GM18498 (cell line): Measurements from ENCODE around the gene COPS7B.
"Not testable (repeated sequence)": the region's sequence is repeated elsewhere in the genome, so short reads cannot be mapped to it uniquely, and the experiment has no call there.

Source experiments
- ATAC-seq: cut with Tn5 transposase; IDR thresholded peaks from one replicate; pipeline ENCODE4 v1.9.1; 2021; ENCODE audit warnings: mild to moderate bottlenecking, moderate library complexity; ENCODE audit not compliant: unreplicated experiment

Gene COPS7B

DNA sequence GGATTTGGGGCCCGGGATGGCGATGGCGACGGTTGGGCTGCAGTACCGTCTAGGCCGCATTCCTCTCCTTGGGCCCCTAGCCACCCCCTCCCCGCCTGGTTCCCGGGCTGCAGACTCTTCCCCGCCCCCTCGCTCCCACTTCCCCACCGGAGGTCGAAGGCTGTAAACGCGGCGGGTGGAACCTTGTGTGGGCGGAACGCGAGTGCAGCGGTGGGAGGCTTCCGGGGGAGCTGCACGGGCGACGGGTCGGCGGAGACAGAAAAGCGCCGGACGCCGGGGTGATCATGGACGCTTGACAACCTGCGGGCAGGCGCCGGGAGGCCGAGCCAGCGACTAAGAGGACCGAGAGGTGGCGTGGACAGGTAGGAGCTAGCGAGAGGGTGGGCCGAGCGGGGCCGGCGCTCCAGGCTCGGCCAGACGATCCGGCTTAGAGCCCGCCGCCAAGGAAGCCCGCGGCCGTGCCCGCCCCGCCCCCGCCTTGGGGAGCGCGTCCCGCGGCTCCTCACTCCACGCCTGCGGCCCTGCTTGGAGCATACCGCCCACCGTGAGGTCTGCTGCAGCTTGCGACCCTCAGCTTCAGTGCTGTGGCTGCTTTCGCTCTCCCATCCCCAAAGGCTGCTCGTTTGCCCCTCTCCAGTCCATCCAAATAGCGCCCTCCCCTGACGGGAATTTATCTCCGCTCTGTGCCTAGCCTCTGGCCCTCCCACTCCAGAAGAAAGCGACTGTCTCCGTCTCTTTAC lies at the start of gene COPS7B:
Gene COPS7B, plus strand, starts transcription at position 269 of the 740 bp plus-strand sequence. CDS start 2,126 bp downstream, outside the sequence.
- peak; percentile 71 for ATAC-seq

DNA sequence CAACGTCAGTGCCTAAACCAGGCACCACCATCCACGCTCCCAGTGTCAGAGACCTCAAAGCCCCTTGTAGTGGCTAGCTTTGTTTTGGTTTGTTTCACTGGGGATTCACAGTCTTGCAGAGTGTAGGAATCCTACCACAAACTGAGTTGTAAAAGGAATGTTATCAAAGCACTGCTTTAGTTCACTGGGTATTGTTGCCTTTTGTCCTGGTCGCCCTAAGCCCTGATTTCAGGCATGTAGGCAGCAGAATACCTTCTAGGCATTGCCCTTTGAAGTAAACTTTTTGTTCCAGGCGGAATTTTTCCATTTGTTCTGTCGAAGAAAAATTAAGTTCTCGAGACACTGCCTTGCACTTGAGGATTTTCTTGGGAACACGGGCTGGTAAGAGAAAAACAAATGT lies 48.5 kb upstream of the COPS7B start:
- ATAC-seq: no peak

DNA sequence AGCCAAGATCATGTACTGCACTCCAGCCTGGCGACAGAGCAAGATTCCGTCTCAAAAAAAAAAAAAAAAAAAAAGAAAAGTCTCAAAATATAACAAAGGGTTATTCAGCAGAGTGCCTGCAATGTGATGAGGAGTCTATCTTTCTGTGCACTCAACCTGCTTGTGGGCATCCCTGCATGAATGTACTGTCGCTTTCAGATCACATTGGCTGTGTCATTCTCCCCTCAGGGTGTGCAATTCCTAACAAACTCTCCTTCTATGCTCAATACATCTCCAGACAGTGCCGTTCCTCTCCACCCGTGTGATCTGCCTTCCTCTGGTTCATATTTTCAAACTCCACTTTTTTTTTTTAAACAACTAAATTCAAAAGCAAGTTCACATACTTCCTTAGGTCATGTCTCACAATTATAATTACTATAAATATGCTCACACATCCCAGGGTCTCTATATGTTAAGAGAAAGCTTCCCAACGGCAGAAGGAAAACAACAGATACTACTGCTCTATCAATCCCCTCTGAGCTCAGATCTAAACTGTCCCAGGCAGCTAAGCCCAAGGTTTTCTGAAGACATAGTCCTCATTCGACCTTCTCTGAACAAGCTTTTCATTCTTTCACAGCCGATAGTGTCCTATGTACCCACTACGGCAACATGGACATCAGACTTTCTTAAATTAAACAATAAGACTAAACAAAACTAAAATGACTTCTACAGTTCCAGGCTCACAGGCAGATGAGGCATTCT lies 42.7 kb upstream of the COPS7B start:
- ATAC-seq: no peak

DNA sequence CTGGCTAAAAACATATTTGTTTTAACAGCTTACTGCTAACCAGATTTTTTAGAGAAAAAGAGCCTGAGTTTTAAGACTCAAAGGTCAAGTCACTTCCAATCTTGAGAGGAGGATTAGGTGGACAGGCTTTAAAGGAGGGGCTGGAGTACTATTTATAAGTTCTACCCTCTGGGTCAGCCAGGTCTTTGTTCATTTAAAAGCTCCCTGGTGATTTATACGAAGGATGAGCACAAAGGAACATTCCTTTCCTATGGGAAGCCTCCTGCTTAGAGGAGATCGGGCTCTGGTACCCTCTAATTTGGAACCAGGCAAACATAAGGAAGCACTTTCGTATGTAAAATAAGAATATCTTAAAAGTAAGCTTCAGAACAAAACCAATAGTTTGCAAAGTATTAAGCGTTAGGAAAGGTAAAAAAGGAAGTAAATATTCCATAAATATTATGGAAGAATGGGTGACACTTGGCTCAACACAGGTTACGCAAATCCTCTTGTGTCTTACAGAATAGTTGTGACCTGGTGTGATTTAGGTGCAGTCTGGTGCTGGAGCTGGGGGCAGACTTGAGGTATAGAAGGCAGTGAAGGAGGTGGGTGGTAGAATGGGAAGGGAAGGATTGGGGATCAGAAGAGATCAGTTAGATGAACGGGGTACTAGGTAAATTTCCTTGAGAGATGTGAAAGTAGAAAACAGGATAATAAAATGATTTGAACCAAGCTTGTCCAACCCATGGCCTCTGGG lies 40.8 kb upstream of the COPS7B start:
- no peak for ATAC-seq

DNA sequence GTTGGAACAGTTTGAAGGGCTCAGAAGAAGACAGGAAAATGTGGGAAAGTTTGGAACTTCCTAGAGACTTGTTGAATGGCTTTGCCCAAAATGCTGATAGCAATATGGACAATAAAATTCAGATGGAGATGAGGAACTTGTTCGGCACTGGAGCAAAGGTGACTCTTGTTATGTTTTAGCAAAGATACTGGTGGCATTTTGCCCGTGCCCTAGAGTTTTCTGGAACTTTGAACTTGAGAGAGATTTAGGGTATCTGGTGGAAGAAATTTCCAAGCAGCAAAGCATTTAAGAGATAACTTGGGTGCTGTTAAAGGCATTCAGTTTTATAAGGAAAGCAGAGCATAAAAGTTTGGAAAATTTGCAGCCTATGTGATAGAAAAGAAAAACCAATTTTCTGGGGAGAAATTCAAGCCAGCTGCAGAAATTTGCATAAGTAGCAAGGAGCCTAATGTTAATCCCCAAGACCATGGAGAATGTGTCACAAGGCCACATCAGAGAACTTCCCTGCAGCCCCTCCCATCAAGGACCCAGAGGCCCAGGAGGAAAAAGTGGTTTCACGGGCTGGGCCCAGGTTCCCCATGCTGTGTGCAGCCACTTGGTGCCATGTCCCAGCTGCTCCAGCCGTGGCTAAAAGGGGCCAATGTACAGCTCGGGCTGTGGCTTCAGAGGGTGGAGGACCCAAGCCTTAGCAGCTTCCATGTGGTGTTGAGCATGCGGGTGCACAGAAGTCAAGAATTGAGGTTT lies 37.9 kb upstream of the COPS7B start:
- not testable (repeated sequence) for ATAC-seq

DNA sequence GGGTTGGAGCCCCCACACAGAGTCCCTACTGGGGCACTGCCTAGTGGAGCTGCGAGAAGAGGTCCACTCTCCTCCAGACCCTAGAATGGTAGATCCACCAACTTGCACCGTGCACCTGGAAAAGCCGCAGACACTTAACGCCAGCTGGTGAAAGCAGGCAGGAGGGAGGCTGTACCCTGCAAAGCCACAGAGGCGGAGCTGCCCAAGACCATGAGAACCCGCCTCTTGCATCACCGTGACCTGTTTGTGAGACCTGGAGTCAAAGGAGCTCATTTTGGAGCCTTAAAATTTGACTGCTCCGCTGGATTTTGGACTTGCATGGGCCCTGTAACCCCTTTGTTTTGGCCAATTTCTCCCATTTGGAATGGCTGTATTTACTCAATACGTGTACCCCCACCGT lies 37.2 kb upstream of the COPS7B start:
- not testable (repeated sequence) for ATAC-seq

DNA sequence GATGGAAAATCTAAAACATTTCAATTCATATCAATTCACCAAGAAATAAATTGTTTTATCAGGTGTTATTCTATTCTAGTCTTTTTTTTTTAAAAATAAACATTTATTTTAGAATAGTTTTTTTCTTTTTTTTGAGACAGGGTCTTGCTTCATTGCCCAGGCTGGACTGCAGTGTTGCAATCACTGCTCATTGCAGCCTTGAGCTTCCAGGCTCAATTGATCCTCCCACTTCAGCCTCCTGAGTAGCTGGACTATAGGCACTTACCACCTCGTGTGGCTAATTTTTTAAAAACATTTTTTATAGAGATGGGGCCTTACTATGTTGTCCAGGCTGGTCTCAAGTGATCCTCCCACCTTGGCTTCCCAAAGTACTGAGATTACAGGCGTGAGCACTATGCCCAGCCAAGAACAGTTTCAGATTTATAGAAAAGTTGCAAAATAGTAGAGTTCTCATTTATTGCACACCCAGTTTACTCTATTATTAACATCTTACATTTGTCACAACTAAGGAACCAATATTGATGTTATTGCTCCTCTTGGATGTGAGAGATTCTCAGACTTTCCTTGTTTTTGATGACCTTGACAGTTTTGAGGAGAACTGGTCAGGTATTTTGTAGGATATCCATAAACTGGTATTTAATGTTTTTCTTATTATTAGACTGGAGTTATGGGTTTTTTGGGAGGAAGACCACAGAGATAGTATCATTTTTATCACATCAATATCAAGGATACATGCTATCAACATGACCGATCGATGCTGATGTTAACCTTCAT lies 35.0 kb upstream of the COPS7B start:
- no peak for ATAC-seq

DNA sequence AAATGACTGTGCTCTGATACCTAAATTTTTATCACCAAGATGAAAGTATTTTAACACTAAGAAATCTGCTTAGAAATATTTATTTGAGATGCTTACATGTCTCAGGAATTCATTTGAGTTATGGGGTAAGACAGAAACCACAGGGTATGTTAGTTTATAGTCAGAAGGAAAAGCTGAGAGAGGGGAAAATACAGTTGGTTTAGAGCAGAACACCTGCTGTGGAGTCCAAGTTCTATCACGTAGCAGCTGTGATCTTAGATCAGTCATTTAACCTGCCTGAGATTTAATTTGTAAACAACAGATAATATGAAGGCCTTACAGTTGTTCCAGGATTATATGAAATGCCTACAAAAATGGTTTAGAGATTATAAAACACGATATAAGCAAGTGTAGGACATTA lies 34.2 kb upstream of the COPS7B start:
- ATAC-seq: no peak

DNA sequence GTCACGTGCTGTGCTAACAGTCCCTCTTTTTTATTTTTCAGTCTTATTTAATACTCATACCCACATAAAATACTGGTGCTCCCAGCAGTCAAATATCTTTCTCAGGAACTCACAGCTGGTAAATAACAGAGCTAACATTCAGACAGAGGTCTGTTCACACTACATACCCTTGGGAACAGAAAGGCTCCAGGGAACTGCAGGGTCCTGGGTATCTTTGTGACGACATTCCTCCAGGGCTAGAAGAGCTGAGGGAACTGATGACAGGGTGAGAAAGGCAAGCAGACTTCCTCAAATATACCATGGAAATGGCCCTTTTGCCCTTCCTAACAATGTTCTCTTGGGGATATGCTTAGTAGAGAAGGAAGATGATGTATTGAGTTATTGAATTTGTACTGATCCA lies 24.5 kb upstream of the COPS7B start:
- ATAC-seq: no peak

DNA sequence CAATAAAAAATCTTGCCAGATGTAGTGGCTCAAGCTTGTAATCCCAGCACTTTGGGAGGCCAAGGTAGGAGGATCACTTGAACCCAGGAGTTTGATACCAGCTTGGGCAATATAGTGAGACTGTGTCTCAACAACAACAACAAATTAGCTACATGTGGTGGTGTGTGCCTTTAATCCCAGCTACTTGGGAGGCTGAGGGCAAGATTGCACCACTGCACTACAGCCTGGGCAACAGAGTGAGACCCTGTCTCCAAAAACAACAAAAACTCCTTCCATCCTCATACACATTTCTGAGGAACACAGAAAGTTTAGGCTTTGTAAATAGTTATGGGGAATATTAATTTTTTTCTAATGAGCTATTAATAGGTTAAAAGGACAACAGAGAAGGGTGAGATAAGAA lies 22.1 kb upstream of the COPS7B start:
- ATAC-seq: no peak

DNA sequence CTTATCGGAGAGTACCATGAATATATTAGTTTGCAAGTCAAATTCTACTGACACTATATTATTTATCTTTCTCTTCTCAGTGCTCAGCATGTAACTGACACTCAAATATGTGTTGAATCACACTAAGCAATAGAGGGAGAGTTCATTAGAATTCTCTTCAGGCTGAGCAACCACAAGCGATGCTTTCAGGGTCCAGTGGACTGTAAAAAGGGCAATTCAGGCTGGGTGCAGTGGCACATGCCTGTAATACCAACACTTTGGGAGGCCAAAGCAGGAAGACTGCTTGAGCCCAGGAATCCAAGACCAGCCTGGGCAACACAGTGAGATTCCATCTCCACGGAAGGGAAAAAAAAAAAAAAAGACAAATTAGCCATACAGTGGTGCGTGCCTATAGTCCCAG lies 21.5 kb upstream of the COPS7B start:
- no peak for ATAC-seq

DNA sequence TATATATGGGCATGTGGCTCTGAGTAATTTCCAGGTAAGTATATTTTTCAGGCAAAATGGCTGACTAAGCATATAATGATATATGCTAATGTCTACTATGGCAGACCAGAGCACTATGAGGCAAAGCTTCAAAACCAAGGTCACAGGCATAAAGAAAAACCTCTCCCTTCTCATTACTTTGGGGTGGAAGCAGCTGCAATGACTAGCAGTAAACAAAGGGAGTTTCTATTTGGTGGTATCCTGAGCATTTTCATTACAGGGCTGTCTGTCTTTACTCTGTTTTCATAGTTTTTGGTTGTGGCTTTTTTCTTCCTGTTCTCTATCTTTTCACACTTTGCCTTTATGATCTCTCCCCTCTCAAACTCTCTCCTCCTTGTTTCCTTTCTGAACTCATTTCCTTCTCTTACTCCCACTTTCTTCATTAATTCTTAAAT lies 20.7 kb upstream of the COPS7B start:
- ATAC-seq: peak; percentile 46

DNA sequence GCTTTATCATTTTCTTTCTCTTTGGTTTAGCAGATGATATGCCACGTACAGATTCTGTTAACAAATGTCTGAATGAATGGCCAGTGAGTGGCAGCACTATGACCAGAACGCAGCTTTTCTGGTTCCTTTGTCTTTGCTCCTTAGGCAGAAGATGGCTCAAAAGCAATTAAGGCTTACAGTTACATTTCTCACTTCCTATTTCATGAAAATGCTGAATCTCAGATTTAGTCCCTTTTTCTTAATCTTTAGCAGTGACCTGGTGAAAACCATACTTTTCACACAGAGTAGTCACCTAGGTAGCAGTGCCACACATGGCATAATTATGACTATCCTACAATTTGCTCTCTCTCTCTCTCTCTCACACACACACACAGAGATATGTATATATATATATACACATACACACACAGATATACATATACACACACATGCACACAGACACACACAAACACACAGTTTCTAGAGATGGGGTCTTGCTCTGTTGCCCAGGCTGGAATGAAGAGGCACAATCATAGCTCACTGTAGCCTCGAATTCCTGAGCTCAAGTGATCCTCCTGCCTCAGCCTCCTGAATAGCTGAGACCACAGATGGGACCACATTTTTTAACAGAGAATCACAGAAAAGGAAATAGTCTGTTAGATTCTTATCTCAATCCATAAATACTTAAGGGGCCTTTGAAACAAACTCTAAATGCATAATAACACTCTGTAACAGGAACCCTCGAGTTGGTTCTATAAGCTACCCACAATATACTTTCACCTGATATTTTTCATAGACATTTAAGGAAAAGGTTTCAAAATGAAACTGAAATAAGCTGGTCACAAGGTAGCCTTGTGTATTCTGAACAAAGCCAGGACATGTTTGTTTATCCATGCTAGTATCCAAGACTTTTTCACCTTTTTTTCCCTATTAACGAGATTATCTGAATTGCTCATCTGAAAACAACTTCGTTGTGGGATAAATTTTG lies 16.8 kb upstream of the COPS7B start:
- ATAC-seq: peak; percentile 40

DNA sequence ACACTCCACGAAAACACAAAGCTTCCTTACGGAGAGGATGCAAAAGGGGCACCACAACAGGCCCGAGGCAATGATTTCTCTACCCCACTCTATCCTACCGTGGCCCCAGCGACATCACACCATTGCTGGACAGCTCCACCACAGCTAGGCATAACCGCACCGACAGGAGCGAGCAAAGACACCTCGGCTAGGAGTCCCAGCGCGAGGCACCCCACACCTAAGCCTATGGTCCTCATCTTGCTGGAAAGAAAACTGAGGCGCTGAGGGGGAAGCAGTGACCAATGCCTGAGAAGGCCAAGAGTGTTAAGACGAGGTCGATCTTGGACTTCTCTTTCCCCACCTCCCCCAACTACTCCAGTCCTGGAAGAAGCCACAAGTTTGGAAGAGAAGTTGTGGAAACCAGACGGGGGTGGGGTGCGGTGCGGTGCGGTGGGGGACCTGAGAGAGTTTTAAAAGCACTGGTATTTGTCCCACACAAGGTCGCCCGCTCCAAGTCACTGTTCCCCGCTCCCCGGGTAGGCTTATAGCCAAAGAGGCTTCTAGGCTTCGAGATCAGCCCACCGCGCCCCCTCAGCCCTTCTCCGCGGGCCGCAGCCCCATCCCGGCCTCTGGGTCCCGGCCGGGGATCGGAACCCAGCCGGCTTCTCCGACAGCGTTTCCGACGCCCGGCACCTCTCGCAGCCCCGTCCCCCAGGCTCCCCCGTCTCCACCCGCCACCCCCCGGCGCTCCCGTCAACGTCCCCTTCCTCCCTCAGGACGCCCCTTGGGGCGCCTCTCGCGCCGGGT lies 5.9 kb upstream of the COPS7B start:
- ATAC-seq: peak; percentile 13

DNA sequence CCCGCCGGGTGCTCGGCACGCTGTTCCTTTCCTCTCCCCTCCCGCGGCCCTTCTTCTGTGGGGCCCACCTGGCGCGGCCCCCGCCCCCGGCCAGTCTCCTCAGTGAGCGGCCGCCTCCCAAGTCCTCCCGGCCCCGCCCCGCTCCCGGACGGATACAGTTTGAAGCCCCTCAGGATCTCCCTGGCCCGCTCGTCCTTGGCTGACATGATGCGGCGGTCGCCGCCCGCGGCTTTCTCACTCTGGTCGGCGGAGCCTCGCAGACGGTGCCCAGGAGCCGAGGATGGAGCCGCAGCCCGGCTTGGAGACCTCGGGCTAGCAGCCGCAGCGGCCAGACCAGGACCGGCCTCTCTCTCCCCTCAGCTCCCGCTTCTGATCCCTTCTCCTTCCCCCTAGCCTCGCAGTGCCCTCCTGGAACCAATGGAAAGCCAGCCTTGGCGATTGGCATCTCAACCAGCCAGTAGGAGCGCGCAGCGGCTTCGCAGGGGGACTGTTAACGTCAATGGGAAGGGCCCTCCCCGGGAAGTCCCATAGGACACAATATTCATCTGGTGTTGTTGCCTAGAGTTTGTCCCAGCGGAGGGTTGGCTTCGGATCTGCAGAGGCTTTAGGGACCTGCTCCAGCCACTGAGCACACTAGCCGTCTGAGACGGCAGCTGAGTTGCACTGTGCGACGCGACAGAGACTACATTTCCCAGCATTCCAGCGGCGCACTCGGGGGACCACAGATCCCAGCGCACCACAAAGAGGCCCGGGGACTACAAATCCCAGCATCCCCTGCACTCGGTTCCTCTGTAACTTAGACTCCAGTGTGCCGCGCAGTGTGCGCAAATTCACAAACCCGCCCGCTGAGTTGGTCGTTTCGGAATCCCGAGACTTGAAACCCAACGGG lies 5.1 kb upstream of the COPS7B start, which contains the start of gene PDE6D:
Gene PDE6D, minus strand, starts transcription at position 374 of the 889 bp plus-strand sequence. Its CDS starts 168 bp downstream, at position 206.
- ATAC-seq: peak; percentile 92

DNA sequence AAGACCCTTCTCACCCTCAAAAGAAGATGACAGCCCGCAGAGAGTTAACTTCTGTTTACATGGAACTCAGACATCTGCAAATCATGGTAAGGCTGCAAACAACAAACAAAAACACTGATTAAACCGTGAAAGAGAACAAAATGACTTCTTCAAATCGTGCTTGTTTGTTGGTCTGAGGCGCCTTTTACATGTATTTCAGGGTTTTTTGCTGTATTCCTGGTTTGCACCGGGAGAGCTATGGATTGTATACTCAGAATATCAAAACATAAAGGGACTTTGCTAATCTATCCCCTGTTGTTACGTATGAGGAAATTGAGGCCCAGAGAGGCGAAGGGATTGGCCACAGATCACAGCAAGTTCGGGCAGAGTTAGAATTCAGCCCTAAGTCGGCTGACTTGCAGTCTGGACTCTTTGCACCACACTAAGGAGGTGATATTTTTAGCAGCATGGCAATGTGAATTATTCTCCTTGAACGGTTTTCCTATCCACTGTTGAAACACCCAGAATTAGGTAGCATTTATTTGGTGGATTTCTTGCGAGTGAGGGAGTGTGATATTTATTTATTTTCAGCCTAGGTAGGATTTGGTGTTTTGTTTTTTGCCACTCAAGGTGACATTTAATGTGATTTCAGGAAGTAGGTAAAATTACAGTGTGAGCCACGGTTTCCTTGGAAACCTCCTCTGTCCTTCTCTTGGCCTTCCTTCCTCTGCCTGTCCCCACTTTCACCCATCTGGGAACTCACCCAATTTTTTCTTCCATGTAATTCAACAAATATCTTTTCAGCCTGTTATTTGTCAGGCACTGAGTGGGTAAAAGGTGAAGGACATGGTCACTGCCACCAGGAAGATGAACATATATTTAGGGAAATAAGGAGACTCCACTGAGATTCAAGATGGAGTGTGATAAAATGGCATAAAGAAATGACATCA lies 4.2 kb upstream of the COPS7B start:
- no peak for ATAC-seq
